Islet of Langerhans (tissue), 1 donor: ENCODE results near the gene UBP1.
"Not testable (repeated sequence)": the region's sequence is repeated elsewhere in the genome, so short reads cannot be mapped to it uniquely, and the experiment has no call there.

Experiments used
- FAIRE-seq: peaks from one replicate; lab custom pipeline; 2011; peaks lifted over from hg19 to GRCh38; lab: Jason Lieb, UNC

UBP1 gene

DNA sequence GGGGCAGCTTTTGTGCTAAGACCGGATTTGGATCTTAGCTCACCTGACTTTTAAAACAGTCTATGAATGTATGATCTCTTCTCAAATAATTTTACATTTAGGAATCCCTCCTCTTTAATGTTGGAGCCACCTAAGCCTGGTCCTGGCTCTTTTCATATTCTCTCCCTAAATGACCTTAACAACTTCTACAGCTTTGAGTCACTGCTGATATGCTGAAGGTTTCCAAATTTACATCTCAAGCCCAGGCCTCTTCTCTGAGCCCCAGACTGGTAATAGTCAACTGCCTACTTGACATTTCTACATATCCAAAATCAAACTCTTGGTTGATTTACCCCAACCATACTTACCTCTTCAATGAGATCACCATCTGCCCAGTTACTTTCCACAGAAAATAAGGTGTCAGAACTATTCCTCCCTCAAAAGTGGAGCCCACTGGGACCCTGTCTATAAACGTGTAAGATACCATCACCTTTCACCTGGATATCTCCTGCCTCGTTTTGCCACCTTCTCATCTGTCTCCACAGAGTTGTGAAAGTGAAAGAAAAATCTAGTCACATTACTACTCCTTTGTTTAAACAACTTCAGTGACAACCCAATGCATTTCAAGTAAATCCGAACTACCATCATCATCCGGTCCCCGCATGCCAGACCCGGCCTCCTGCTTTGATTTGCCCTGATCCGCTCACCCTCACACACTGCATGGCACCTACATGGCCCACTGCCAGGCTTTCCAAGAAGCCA, 48.8 kb downstream of the UBP1 start:
- FAIRE-seq, result no peak

DNA sequence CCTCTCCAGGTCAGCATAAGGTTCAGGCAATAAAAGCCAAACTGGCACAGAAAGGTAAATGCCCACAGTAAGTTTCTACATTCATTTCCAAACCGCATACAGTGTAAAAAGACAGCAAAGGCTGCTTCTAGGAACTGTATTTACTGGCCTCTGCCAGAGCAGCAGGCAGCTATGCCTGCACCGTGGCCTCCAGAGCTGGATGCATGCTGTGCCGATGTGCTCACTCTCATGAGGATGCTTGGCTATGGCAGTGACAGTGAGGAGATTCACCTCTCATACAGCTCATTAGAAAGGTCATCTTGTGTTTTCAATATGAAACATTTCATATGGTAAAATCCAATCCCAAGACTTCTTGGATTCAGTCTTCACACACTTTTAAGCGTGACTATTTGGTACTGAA, 50.3 kb downstream of the UBP1 start:
- FAIRE-seq, result no peak

DNA sequence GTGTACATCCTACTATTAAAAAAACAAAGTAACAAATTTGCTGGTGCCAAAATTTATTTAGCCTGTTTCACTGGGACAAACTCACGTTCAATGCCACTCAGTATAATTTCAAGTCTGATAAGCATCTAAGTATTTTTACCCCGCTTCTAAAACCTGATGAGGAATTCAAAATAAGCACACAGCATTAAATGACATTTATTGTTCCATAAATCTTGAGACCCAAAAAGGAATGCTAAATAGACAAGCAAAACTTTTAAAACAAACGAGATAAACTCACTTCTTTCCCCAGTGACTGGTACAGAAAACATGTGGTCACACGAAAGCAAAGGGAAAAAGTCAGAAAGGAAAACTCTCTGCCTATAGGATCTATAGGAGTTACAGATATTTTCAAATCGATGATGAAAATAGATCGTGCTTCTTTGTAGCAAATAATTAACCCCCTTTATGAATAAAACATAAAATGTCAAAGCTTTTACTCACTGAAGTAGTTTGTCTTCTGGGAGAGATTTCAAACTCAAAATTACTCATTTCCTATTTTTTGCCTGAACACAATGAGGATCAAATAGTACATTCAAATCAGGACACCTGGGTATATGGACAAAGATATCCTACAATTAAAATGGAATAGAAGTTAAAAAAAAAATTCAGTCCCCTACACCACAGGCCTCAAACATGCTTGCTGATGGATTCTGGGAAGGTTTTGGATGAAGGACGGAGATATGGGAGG, 51.7 kb downstream of the UBP1 start:
- no peak for FAIRE-seq

DNA sequence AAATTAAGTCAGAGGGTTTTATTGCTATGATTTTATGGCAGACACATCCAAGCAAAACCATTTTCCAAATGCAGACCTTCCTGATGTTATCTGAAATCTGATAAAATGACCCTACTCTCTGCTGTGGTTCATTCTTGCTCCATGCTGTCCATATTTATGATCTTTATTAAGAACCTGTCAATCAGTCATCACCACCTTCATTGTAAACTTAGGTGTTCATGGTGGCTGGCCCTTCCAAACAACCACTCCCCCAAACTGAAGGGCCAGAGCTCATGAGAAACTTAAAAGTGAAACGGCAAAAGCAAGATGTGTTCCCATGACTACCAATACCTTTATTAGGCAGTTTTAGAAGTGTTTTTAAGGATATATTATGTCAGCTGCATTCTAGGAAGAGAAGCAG, 53.6 kb downstream of the UBP1 start:
- no peak for FAIRE-seq

DNA sequence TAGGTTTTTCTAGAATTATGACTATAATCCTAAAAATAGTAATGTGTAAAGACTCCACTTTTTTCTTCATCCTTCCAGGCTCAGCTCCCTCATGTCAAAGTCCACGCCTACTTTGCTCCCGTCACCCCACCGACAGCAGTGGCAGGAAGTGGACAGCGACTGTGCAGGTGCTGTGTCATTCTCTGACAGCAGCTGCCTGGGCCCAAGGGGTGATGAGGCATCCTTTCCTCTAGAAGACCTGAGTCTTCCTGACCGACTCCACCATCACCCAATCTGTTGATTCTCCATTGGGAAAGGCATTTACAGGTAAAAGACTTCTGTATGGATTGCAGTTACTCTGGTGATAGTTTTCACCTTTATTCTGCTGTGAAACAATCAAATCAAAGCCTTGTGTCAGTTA, 54.8 kb downstream of the UBP1 start:
- no peak for FAIRE-seq

DNA sequence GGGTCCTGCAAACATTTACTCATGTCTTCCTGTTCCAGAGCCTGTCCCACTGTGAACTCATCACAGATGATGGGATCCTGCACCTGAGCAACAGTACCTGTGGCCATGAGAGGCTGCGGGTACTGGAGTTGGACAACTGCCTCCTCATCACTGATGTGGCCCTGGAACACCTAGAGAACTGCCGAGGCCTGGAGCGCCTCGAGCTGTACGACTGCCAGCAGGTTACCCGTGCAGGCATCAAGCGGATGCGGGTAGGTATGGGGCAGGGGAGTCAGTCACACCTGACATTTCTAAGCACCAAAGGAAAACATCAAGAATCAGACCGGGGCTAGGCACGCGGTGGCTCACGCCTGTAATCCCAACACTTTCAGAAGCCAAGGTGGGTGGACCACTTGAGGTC, 56.3 kb downstream of the UBP1 start:
- FAIRE-seq, result no peak

DNA sequence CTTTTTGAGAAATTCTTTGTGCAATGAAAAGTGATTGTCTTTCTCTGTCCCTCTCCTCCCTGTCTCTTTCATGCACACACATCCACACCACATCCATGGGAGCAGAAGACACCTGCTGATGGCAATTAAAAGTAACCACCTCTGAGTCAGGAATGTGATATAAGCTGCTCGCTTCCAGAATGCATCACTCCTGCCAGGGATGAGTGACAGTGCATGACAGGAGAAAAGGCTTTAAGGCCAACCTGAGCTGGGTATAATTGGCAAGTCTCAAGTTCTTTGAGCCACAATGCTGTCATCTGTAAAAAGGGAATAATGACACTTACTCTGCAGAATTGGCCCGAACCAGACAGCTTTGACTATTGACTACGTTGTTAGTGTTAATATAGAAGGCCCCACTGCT, 59.6 kb downstream of the UBP1 start:
- no peak for FAIRE-seq

DNA sequence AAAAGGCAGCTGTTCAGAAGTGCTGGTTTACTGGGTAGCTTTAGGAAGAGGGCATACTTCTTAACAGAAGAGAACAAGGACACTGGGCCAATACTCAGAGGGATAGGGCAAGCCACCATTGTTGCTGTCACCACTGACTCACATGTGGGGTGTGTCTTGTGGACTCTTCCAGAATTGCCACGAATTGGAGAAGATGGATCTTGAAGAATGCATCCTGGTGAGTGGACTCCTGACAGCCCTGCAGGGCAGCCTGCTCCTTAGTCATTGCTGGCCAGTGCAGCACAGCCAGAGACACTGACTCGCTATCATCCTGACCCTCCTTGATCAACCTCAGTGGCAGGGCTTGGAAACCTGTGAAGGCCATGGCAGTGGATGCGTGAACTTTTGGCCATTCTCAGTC, 62.3 kb downstream of the UBP1 start:
- FAIRE-seq, result no peak

DNA sequence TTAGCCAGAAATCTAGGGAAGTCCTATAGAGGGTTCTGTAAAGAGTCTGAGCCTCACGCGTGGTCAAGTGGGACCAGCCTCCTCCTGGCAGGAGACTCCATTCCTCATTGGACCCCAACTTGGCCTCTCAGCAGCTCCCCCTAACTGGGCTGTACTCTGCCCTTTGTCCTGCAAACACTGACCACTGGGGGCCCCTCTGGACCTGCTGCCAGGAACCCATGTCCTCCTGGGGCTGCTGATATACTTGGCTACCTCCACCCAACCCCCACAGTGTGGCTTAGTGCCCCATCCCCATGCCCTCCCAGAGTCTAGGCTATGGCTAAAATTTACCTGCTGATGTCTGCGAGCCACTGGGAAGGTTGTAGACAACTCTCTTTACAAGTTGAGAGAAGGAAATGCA, 62.7 kb downstream of the UBP1 start:
- FAIRE-seq, result no peak

DNA sequence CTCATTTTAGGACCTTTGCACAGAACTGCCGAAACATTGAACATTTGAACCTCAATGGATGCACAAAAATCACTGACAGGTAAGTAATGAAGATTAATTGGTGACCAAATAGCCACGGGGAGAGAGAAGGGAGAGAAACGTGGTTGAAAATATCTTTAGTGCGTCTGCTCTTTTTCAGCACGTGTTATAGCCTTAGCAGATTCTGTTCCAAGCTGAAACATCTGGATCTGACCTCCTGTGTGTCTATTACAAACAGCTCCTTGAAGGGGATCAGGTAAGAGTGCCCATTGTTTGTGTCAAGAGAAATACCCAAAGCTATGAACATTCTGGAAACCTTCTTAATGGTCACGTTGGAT, 67.1 kb downstream of the UBP1 start:
- no peak for FAIRE-seq

DNA sequence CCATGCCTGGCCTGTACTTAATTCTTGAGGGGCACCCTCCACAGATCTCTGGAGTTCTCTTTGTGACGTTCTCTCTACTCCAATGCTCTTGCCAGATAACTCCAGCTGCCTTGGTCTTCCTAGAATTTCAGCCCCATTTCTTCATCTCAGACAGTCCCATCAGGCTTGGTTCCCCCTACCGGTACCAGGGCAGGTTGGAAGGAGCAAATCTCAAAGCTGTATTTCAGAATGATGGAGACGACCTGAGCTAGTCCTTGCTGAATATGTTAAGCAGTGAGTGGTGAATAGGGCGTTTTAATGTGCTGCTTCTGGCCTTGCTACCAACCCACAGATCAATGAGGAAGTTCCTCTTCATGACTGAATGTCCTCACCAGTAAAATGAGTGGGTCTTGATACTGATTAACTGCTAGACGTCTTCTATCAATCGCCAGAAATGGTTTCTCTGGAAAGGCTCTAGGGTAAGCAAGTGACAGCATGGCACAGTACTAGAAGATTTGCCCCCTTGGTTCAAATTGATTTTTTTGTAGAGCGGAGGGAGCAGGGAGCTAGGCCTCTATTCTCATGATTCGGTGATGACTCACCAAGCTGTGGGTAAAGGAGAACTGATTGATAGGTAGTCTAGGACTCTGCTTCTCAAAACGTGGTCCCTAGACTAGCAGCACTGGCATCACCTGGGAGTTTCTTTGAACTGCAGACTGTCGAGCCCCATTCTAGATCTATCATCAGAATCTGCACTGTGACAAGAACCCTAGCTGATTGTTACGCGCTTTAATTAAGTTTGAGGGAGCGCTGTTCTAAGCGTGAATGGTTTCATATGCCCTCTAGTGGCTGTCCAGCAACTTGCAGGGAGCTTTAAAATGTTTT, 67.8 kb downstream of the UBP1 start:
- FAIRE-seq, result peak; percentile 77

DNA sequence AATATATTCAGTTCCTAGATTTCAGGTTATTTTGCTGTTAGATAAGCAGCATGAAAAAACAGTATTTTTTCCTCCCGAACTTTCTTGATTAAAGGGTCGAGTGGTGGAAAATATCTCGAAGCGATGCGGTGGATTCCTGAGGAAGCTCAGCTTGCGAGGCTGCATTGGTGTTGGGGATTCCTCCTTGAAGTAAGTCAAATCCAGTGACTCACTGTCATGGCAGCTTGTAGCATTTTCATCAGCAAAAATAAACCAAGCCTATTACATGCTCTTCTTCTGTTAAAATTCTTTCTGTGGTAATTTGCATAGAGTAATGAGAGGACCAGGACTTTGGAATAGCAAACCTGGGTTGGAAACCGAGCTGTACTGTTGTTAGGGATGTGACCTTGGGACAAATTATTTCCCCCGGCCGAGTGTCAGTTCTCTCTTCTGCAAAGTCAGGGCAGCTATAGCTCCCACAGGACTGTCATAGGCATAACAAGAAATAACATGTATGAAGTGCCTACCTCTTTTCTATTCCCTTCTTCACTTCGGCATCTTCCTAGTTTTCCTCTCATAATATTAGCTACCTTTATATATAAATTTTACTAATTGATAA, 75.6 kb downstream of the UBP1 start:
- FAIRE-seq, result no peak

DNA sequence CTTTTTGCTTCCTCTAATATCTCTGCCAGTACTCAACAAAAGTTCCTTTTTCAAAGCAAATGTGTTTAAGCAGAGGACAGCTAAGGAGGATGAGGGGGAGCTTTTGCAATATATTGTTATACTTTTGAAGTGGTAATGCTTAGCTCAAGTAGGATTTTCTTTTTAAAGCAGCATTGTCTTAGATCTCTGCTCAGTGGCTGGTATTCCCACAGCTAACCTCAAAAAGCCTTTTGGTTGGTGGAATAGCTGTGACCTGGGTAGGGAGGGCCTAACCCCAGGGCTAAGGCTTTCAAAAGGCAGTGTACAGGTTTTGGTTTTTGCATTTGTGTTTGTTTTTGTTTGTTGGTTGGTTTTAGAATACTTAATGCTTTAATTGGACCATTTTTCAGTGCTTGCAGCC, 76.1 kb downstream of the UBP1 start:
- FAIRE-seq, result no peak

DNA sequence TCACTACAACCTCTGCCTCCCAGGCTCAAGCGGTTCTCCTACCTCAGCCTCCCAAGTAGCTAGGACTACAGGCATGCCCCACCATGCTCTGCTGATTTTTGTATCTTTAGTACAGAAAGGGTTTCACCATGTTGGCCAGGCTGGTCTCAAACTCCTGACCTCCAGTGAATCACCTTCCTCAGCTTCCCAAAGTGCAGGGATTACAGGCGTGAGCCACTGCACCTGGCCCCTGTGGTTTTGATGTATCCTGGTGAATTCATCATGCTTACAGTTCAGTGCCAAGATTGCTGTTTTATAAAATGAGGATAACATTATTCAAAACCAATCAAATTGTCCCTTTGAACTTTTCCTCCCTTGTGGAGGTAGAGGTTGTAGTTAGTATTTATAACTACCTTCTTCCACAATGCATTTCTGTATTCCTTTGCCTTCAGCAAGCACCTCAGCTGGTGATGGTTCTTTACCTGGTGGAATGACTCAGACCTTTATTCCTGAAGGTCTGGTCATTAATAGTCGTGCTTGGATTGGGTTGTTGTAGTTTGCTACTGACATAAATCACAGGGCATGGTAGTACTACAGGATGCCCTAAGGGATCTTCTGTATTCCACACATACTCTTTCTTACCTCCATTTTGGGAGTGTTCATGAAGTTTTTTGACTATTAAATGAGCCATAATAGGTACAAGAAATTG, 76.9 kb downstream of the UBP1 start:
- FAIRE-seq, result no peak

DNA sequence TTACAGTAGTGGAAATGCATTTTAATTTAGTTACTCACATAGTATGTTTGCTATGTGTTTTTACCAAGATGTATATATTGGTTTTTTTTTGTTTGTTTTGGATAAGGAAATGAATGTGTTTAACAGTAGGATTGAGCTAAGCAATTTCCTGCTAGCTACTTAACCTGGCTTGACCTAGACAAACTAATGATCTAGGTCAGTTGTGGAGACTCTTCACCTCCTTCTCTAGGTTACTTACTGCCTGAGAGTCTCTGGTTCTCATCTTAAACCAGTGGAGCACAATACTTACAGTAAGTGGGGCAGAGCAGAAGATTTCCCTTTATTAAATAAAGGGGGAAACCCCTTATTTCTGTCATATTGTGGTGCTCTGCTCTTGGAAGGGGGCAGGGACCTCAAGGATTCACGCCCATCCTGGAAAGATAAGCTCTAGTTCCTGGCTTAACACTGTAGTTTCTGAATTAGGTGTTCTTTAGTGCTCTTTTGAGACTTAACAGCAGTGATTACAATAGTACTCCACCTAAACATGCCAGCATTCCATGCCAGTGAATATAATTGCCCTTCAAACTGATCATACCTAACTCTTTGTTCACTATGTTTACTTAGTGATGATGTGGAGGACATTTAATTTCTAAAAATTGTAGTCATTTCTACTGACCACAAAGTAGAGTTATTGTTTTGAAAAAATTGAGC, 79.9 kb downstream of the UBP1 start:
- no peak for FAIRE-seq

DNA sequence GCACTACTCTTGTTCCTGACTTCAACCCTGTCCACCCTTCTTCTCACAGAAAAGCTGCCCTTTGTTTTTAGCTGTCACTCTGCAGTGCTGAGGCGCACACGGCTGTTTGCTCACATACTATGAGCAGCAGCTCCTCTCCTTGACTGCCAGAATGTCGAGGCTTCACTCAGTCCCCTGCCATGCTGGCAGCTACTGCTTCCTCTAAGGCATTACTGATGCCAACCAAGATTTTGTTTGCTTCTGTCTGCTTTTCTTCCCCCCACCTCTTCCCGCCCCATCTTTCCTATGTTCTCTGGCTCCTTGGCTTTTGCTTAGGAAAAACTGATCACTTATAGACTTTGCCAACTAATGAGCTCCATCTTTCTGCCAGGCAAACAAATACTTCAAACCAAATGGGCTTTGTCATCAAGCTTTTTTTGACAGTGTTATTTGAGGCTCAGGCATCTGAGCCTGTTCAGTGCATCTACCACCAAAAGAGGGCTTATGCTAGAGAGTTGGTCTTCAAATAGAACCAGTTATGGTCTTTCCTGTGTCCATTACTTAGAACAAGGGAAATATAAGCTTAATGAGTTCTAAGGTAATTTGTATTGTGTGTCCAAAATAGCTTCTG, 81.9 kb downstream of the UBP1 start:
- no peak for FAIRE-seq

DNA sequence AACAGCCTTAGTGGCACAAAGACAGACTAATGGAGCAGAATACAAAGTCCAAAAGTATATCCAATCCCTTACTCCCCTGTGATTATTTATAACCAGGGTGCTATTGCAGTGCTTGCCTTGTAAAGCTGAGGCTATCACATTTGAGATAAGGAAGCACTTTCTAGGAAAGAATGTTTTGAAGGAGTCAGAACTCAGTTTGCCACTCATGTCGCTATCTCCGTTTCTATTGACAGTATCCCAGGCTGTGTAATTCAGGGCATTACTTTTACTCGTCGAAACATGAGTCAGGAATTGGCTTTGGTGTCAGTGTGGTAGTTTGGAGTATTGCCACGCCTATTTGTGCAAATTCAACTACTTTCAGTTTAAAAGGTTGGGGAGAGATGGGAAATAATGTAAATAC, 84.6 kb downstream of the UBP1 start:
- peak; percentile 89 for FAIRE-seq

DNA sequence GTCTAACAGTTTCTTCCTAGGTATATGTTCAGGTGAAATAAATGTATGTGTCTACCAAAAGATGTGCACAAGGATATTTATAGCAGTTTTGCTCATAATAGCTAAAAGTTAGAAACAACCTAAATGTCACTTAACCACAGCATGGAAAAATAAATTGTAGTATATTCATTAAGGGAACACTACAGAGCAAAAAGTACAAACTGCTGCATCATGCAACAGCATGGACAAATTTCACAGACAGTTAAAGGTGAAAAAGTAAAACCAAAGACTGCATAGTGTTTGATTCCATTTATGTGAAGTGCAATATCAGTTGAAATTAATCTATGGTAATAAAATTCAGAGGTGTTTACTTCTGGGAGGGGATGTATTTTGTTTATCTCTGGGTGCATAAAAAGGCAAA, 100.4 kb downstream of the UBP1 start:
- FAIRE-seq, result no peak

DNA sequence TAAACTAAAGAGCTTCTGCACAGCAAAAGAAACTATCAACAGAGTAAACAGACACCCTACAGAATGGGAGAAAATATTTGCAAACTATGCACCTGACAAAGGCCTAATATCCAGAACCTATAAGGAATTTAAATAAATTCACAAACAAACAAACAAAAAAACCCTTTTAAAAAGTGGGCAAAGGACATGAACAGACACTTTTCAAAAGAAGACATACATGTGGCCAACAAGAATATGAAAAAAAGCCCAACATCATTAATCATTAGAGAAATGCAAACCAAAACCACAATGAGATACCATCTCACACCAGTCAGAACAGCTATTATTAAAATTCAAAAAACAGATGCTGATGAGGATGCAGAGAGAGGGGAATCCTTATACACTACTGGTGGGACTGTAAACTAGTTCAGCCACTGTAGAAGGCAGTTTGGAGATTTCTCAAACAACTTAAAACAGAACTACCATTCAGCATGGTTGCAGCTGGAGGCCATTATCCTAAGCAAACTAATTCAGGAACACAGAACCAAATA, 101.2 kb downstream of the UBP1 start:
- not testable (repeated sequence) for FAIRE-seq
